GM12865 (cell line): ENCODE data around the gene FER.

ENCODE experiments used
- DNase-seq: peaks from one replicate; pipeline ENCODE4 v3.0.0; 2010; ENCODE audit warnings: low read depth
- H3K4me3 ChIP-seq: 2 replicates; pipeline ENCODE4 v1.5.1; 2011; ENCODE audit warnings: mild to moderate bottlenecking, low read depth, low read length, control low read depth
- TF ChIP-seq, protein P1 (sequence below): IDR thresholded peaks from 2 replicates; pipeline ENCODE4 v1.5.1; 2011; ENCODE audit warnings: low read length, control low read depth, low read depth, inconsistent platforms; ENCODE audit not compliant: insufficient read depth; ENCODE audit errors: missing control alignments

Gene FER

DNA sequence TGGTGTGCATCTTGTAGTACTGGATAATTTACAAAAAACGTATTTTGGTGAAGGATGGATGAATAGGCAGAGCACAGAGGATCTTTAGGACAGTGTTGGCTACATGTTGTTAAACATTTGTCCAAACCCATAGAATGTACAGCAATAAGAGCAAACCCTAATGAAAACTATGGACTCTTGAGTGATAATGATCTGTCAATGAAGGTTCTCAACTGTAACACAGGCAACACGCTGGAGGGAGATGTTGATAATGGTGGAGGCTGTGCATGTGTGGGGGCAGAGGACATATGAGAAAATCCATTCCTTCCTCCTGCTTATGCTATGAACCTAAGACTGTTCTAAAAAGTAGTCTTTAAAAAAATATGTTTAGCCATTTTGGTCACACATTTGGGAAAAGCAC lies 194.0 kb downstream of the FER start:
- no peak for DNase-seq
- no peak overlapping the region for H3K4me3 ChIP-seq
- TF ChIP-seq, protein P1, sequence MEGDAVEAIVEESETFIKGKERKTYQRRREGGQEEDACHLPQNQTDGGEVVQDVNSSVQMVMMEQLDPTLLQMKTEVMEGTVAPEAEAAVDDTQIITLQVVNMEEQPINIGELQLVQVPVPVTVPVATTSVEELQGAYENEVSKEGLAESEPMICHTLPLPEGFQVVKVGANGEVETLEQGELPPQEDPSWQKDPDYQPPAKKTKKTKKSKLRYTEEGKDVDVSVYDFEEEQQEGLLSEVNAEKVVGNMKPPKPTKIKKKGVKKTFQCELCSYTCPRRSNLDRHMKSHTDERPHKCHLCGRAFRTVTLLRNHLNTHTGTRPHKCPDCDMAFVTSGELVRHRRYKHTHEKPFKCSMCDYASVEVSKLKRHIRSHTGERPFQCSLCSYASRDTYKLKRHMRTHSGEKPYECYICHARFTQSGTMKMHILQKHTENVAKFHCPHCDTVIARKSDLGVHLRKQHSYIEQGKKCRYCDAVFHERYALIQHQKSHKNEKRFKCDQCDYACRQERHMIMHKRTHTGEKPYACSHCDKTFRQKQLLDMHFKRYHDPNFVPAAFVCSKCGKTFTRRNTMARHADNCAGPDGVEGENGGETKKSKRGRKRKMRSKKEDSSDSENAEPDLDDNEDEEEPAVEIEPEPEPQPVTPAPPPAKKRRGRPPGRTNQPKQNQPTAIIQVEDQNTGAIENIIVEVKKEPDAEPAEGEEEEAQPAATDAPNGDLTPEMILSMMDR = no peak

DNA sequence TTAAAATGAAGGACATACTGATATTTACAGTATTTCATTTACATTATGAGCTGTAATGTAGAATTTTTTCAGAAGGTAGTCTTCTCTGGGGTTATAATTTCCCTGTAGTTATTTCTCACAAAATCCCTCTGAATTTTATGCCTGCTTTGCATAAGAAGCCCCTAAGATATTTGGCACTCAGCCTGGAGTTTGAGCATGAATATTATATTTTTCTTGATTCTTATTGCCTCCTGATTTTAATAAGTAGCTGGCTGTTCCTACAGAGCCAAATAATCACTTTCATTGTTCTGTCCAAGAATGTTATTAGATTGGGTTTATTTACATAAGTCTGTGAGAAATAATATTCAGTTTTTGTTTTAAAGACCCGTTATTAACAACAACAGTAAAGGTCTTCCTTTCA lies 195.0 kb downstream of the FER start:
- no peak overlapping the region for H3K4me3 ChIP-seq
- TF ChIP-seq, protein P1 = no peak
- no peak for DNase-seq

DNA sequence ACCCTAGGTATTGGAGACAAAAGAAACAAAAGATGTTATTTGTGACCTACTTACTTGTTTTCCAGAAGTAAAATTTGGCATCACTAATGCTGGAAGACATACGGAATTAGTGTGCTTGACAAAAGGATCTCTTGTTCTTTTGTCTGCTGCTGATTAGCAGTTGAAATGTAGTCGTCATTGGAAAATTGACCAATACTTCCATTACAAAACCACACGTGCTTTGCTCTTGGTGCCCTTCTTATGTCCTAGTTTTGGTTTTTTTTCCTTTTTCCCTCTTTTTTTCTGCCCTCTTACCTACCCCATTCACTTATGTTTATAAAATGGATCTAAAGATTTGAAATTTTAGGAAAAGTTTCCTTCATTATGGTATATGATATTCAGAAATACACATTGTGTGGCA lies 197.4 kb downstream of the FER start:
- TF ChIP-seq, protein P1 = no peak
- no peak overlapping the region for H3K4me3 ChIP-seq
- no peak for DNase-seq

DNA sequence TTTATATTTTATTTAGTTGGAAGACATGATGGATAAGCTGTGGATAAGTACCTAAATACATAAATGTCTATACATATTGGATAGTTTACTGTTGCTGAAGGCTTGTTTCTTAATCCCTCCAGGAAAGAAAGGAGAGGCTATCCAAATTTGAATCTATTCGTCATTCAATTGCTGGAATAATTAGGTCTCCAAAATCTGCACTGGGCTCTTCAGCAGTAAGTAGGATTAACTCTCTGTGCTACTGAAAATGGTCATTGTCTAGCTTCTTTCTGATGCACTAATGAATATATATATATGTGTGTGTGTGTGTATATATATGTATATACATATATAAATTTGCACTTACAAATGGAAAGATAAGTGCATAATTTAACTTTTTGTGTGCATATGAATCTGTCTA lies 198.3 kb downstream of the FER start:
- DNase-seq = no peak
- TF ChIP-seq, protein P1 = no peak
- H3K4me3 ChIP-seq = no peak overlapping the region

DNA sequence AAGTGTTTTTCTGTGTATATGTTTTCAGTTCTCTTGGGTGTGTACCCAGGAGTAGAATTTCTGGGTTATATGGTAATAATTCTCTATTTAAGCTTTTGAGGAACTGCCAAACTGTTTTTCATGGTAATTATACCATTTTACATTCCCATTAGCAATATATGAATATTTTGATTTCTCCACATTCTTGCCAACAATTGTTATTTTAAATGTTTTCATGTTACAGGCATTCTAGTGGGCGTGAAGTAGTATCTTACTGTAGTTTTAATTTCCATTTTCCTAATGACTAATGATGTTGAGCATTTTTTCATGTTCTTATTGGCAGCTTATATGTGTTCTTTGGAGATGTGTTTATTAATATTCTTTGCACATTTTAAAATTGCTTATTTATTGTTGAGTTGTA lies 199.5 kb downstream of the FER start:
- no peak for DNase-seq
- TF ChIP-seq, protein P1 = no peak

DNA sequence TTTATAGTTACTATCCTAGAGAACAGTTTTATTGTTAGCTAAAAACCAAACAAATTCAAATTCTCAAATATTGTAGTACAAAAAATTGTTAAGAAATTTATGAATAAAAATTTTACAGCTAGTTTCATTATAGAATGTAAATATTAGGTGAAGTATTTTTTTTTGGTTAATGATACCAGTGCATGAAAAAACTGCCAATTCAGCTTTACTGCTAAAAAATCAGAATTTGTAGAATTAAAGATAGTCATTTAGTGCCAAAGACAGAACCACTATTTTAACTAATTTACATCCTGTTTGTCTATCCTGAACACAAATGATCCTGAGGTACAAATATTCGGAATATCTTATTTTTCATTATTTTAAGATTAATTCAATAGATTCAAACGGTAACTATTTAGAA lies 202.6 kb downstream of the FER start:
- no peak overlapping the region for H3K4me3 ChIP-seq
- TF ChIP-seq, protein P1 = no peak
- DNase-seq = no peak

More for the DNA sequence above, 199.5 kb downstream of the FER start:
- no peak overlapping the region for H3K4me3 ChIP-seq

DNA sequence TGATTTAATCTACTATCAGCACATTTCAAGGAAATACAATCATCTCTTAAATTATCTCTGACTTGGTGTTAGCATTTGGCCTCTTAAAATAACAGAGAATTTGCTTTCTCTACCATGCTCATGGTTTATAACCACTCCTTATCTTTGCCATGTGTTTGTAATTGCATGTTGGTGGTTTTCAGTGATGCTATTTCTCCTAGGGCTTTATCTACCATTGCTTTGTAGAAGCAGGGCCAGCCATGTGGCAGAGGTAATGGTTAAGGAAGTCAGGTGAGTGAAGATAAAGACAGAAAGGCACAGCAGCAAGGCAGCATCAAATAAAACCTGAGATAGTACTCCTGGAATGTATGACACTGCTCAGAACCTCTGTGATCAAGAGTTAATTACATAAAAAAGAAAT lies 206.2 kb downstream of the FER start:
- H3K4me3 ChIP-seq = no peak overlapping the region
- TF ChIP-seq, protein P1 = no peak
- DNase-seq = no peak
